ENCODE results near the gene SKA1. TPM values are rescaled to one million over a fixed set of nuclear protein-coding genes. Genes with fewer than 3 reads are reported as not detected.
A peak's percentile ranks its signal among the peaks of the same experiment; 100 is the strongest.

The SKA1 gene
- total and polyA plus RNA-seq, 2 donors from 2014 or later = 0.31 TPM; not detected in 1

DNA sequence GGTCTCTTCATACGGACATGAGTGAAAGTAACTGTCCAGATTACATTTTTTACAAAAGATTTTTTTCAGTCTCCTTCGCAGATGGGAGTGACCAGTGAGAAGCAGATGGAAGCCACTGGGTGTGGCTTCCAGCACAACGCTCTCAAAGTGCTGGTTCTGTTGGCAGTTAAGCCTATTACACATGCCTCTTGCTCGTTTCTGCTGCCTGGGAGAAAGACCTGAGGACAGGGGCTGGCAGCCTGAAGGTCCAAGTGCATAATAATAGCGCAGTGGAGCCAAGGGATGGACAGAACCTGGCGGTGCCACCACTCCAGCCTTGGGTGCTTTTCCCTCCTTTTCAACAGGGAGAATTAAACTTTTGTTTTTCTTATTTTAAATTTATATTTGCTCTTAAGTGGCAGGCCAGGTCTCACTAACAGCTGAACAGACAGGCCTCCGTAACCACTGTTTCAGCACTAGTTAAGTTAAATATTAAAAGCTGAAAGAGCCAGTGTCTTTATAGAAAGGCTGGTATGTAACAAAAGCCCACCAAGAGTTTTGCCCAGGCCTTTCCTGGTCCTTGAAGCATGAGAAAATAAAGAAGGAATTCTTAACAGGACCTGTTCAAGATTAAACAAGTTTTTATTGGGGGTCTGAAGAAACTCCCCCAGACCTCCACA, 1.2 kb upstream of the SKA1 start:
- intact Hi-C loops (cut with DNase I) = no loop called here
- FAIRE-seq (no peak), DNase-seq (peak in 4 of 5 donors; percentile 26 to 60 (median 52))
- Histone ChIP-seq H3K9ac (ENCODE audit: low read length in 3 of 3) (peak overlapping the region in 1 of 3 donors; percentile 73), H3K4me1 (ENCODE audit: control insufficient read depth in 2 of 3, insufficient read depth in 2 of 3, low read depth in 1 of 3, low read length in 3 of 3) (peaks cover 0 to 13% (median 0%) of the 10 kb centered on the region in 3 donors), H3K36me3 (ENCODE audit: control insufficient read depth in 2 of 3, insufficient read depth in 3 of 3, low read length in 3 of 3) (no peaks in the 10 kb centered on the region), H3K27me3 (ENCODE audit: control insufficient read depth, insufficient read depth, low read length) (no peaks in the 10 kb centered on the region), H3K4me3 (ENCODE audit: low read length in 3 of 3) (peak overlapping the region; percentile 1 to 76 (median 73)), H3K9me3 (ENCODE audit: control insufficient read depth in 2 of 3, insufficient read depth in 1 of 3, low read length in 3 of 3) (no peaks in the 10 kb centered on the region), H3K27ac (ENCODE audit: low read depth in 2 of 2, low read length in 2 of 2) (peak overlapping the region; percentile 38 to 44)
- TF ChIP-seq CTCF (IDR thresholded peaks at IDR 0.05; ENCODE audit: borderline replicate concordance, extremely low read depth, insufficient read depth) = no peak

GRCh38 chr18:50374220-50374752, 560 bp upstream of the SKA1 start:
- TF ChIP-seq CTCF (IDR thresholded peaks at IDR 0.05; ENCODE audit: borderline replicate concordance, extremely low read depth, insufficient read depth) = no peak
- Histone ChIP-seq H3K27me3 (ENCODE audit: control insufficient read depth, insufficient read depth, low read length) (no peaks in the 10 kb centered on the region), H3K27ac (ENCODE audit: low read depth in 2 of 2, low read length in 2 of 2) (peak overlapping the region; percentile 84 to 86), H3K4me3 (ENCODE audit: low read length in 3 of 3) (peak overlapping the region; percentile 52 to 76 (median 73)), H3K9ac (ENCODE audit: low read length in 3 of 3) (peak overlapping the region; percentile 12 to 73 (median 59)), H3K9me3 (ENCODE audit: control insufficient read depth in 2 of 3, insufficient read depth in 1 of 3, low read length in 3 of 3) (no peaks in the 10 kb centered on the region), H3K4me1 (ENCODE audit: control insufficient read depth in 2 of 3, insufficient read depth in 2 of 3, low read depth in 1 of 3, low read length in 3 of 3) (peaks cover 0 to 13% (median 0%) of the 10 kb centered on the region in 3 donors), H3K36me3 (ENCODE audit: control insufficient read depth in 2 of 3, insufficient read depth in 3 of 3, low read length in 3 of 3) (no peaks in the 10 kb centered on the region)
- DNase-seq (no peak), FAIRE-seq (no peak)
- intact Hi-C loops (cut with DNase I) = no loop called here

- Histone ChIP-seq H3K4me3 (ENCODE audit: low read length in 3 of 3) (no peak overlapping the region), H3K9ac (ENCODE audit: low read length in 3 of 3) (no peak overlapping the region), H3K27ac (ENCODE audit: low read depth in 2 of 2, low read length in 2 of 2) (no peak overlapping the region), H3K36me3 (ENCODE audit: control insufficient read depth in 2 of 3, insufficient read depth in 3 of 3, low read length in 3 of 3) (no peaks in the 10 kb centered on the region), H3K27me3 (ENCODE audit: control insufficient read depth, insufficient read depth, low read length) (no peaks in the 10 kb centered on the region), H3K4me1 (ENCODE audit: control insufficient read depth in 2 of 3, insufficient read depth in 2 of 3, low read depth in 1 of 3, low read length in 3 of 3) (peaks cover 0 to 13% (median 0%) of the 10 kb centered on the region in 3 donors), H3K9me3 (ENCODE audit: control insufficient read depth in 2 of 3, insufficient read depth in 1 of 3, low read length in 3 of 3) (no peaks in the 10 kb centered on the region)
- TF ChIP-seq CTCF (IDR thresholded peaks at IDR 0.05; ENCODE audit: borderline replicate concordance, extremely low read depth, insufficient read depth) = no peak
- DNase-seq (no peak), FAIRE-seq (no peak)
- intact Hi-C loops (cut with DNase I) = no loop called here
Measured at GRCh38 chr18:50377061-50377798, 2.4 kb downstream of the SKA1 start.

Measured in kidney (tissue), 14 donors.